HCT116 (cell line): ENCODE results near the gene SESN3. TPM values are rescaled to one million over a fixed set of nuclear protein-coding genes. Genes with fewer than 3 reads are reported as not detected.

Source experiments
- ATAC-seq: fragments of 200-7000 bp; cut with Tn5 transposase; 2 replicates; pipeline ENCODE4 v1.9.1; 2020; ENCODE audit warnings: mild to moderate bottlenecking, moderate library complexity
- BruUV-seq: library from RNA; stranded (reverse); fragments of 400-500 nt; replicated peaks from 2 replicates; lab custom pipeline; 2021; lab: Mats Ljungman, UMichigan
- CTCF ChIA-PET: fragments of 300-600 bp; sonication (Branson Sonifier 250); formaldehyde crosslinking; loops from one replicate; lab custom pipeline; 2021; ENCODE audit warnings: antibody characterized with exemption; lab: Charles Lee
- POLR2A ChIA-PET: fragments of 300-600, 350-600 bp; sonication (Branson Sonifier 250); formaldehyde crosslinking; loops from one replicate; lab custom pipeline; 2021; ENCODE audit warnings: antibody characterized with exemption; lab: Charles Lee
- RAD21 ChIA-PET, 2 experiments: fragments of 300-600 bp; sonication (Branson Sonifier 250); formaldehyde crosslinking; loops; one replicate each; lab custom pipeline; 2023; ENCODE audit warnings: low total read pairs in 2 of 2; ENCODE audit not compliant: uncharacterized antibody in 2 of 2, unreplicated experiment in 2 of 2, low non-redundant PET in 1 of 2; lab: Charles Lee
- DNase-seq: peaks from one replicate; pipeline ENCODE4 v3.0.0-alpha.2; 2010; ENCODE audit warnings: low read depth, low spot score
- H2AFZ ChIP-seq: fragments of 200-600 bp; shearing (Covaris generic), sonication (generic); 2 replicates; pipeline ENCODE4 v1.6.1; 2017; ENCODE audit warnings: low read depth, mixed run types, mixed read lengths, antibody characterized with exemption, low read length; ENCODE audit not compliant: poor library complexity, severe bottlenecking
- H3K27ac ChIP-seq: 2 replicates; pipeline ENCODE4 v1.5.1; 2012; ENCODE audit warnings: low read depth, low read length
- H3K27me3 ChIP-seq: fragments of 200-600 bp; sonication (generic); 2 replicates; pipeline ENCODE4 v1.6.1; 2016; ENCODE audit warnings: mixed run types, low read length, mixed read lengths; ENCODE audit not compliant: insufficient read depth
- H3K36me3 ChIP-seq, 2 experiments: fragments of 200-500 bp in 1 of 2; fragments of 200-600 bp in 1 of 2; sonication (Bioruptor generic) in 1 of 2; sonication (generic) in 1 of 2; 2 replicates each; pipeline versions ENCODE4 v1.5.1 to v1.6.1; 2014 to 2016; ENCODE audit warnings: low read length in 2 of 2, inconsistent platforms in 1 of 2, mixed read lengths in 1 of 2, mixed run types in 1 of 2; ENCODE audit not compliant: insufficient read depth in 2 of 2, control insufficient read depth in 1 of 2
- H3K4me1 ChIP-seq, 2 experiments: fragments of 200-600 bp in 1 of 2; sonication (generic) in 1 of 2; 2 replicates each; pipeline versions ENCODE4 v1.5.1 to v1.6.1; 2012 to 2017; ENCODE audit warnings: low read length in 2 of 2, inconsistent platforms in 1 of 2, mild to moderate bottlenecking in 1 of 2, mixed read lengths in 1 of 2, mixed run types in 1 of 2, moderate library complexity in 1 of 2; ENCODE audit not compliant: insufficient read depth in 2 of 2, control insufficient read depth in 1 of 2
- H3K4me2 ChIP-seq: fragments of 200-600 bp; sonication (generic); 2 replicates; pipeline ENCODE4 v1.6.1; 2017; ENCODE audit warnings: mixed run types, low read length, mixed read lengths
- H3K4me3 ChIP-seq, 2 experiments: fragments of 200-600 bp in 1 of 2; sonication (generic) in 1 of 2; replicated peaks in 1 of 2; 2 replicates each; pipeline ENCODE4 v1.5.1; 2011 to 2016; ENCODE audit warnings: low read length in 2 of 2, control low read depth in 1 of 2, low read depth in 1 of 2, mild to moderate bottlenecking in 1 of 2, mixed read lengths in 1 of 2, mixed run types in 1 of 2
- H3K79me2 ChIP-seq: fragments of 200-600 bp; sonication (generic); 2 replicates; pipeline ENCODE4 v1.6.1; 2017; ENCODE audit warnings: mild to moderate bottlenecking, mixed run types, low read length, moderate library complexity, mixed read lengths; ENCODE audit not compliant: insufficient read depth
- H3K9ac ChIP-seq: fragments of 200-600 bp; sonication (generic); 2 replicates; pipeline ENCODE4 v1.6.1; 2016; ENCODE audit warnings: low read length, mixed read lengths
- H3K9me2 ChIP-seq: fragments of 200-600 bp; sonication (generic), shearing (Covaris generic); 2 replicates; pipeline ENCODE4 v1.6.1; 2017; ENCODE audit warnings: mixed run types, mild to moderate bottlenecking, moderate library complexity; ENCODE audit not compliant: insufficient read depth
- H3K9me3 ChIP-seq, 2 experiments: fragments of 200-500 bp in 1 of 2; fragments of 200-600 bp in 1 of 2; sonication (Bioruptor generic) in 1 of 2; sonication (generic) in 1 of 2; 2 replicates each; pipeline ENCODE4 v1.6.1; 2014 to 2017; ENCODE audit warnings: low read length in 2 of 2, mixed read lengths in 2 of 2, inconsistent platforms in 1 of 2, low read depth in 1 of 2, mild to moderate bottlenecking in 1 of 2, mixed run types in 1 of 2, moderate library complexity in 1 of 2; ENCODE audit not compliant: control insufficient read depth in 1 of 2, insufficient read depth in 1 of 2
- H4K20me1 ChIP-seq: fragments of 200-600 bp; sonication (generic), shearing (Covaris generic); 2 replicates; pipeline ENCODE4 v1.6.1; 2017; ENCODE audit warnings: mixed run types, mild to moderate bottlenecking, moderate library complexity; ENCODE audit not compliant: insufficient read depth
- EZH2phosphoT487 ChIP-seq: fragments of 200-600 bp; IDR thresholded peaks from 2 replicates; pipeline ENCODE4 v1.6.1; 2018; ENCODE audit warnings: antibody characterized with exemption, borderline replicate concordance
- POLR2A ChIP-seq: IDR thresholded peaks from 2 replicates; pipeline ENCODE4 v1.7.0; 2011; ENCODE audit warnings: borderline replicate concordance; ENCODE audit not compliant: insufficient read depth, insufficient read length; ENCODE audit errors: extremely low read depth
- POLR2AphosphoS5 ChIP-seq: IDR thresholded peaks from 2 replicates; pipeline ENCODE4 v1.6.1; 2011; ENCODE audit warnings: mild to moderate bottlenecking, low read depth, low read length, moderate library complexity
- SIN3A ChIP-seq: IDR thresholded peaks from 2 replicates; pipeline ENCODE4 v1.6.1; 2012; ENCODE audit warnings: low read depth
- SP1 ChIP-seq: IDR thresholded peaks from 2 replicates; pipeline ENCODE4 v1.6.1; 2012; ENCODE audit warnings: low read depth
- SRF ChIP-seq: IDR thresholded peaks from 2 replicates; pipeline ENCODE4 v1.6.1; 2012; ENCODE audit warnings: low read depth
- YY1 ChIP-seq: IDR thresholded peaks from 2 replicates; pipeline ENCODE4 v1.6.1; 2011; ENCODE audit warnings: low read length, low read depth, moderate library complexity, mild to moderate bottlenecking; ENCODE audit not compliant: insufficient replicate concordance; ENCODE audit errors: extremely low read depth
- ZFX ChIP-seq: fragments of 450-650 bp; IDR thresholded peaks from 2 replicates; pipeline ENCODE4 v1.6.1; 2017
- intact Hi-C: fragments of 100-400 bp; cut with micrococcal nuclease; formaldehyde crosslinking; loops from 2 replicates; pipeline ENCODE4 v1.10.0; 2022
- total RNA-seq: library from RNA; stranded (reverse); gene quantifications from one replicate; pipeline ENCODE4 v1.2.1, GENCODE V29; 2021; ENCODE audit not compliant: unreplicated experiment

Gene SESN3
- total RNA-seq, 1 experiment from 2014 or later: 4.2 TPM

- TF ChIP-seq POLR2AphosphoS5: no peak
- no peak for TF ChIP-seq SRF
- no peak for TF ChIP-seq SIN3A
- no peak for TF ChIP-seq YY1
- no peak for TF ChIP-seq EZH2phosphoT487
- no peak for TF ChIP-seq ZFX
- Histone ChIP-seq H3K9ac (no peak overlapping the region), H4K20me1 (no peaks in the 10 kb centered on the region), H3K9me3 (no peaks in the 10 kb centered on the region), H3K9me2 (no peaks in the 10 kb centered on the region), H3K4me1 (no peaks in the 10 kb centered on the region), H2AFZ (no peak overlapping the region), H3K27me3 (no peaks in the 10 kb centered on the region), H3K27ac (no peak overlapping the region), H3K4me2 (no peak overlapping the region), H3K79me2 (no peaks in the 10 kb centered on the region), H3K36me3 (no peaks in the 10 kb centered on the region), H3K4me3 (no peak overlapping the region)
- ATAC-seq (no peak), DNase-seq (no peak)
- RAD21 ChIA-PET: no interaction called here
- POLR2A ChIA-PET: no interaction called here
- CTCF ChIA-PET: no interaction called here
- no TSS peak for BruUV-seq
- intact Hi-C loops: no loop called here
These were observed 11.4 kb downstream of the SESN3 start for GRCh38 chr11:95219599-95219998.

GRCh38 chr11:95218149-95218548 is 12.9 kb downstream of the SESN3 start:
- ChIA-PET CTCF (no interaction called here), RAD21 (no interaction called here), POLR2A (no interaction called here)
- Histone ChIP-seq H2AFZ (no peak overlapping the region), H4K20me1 (no peaks in the 10 kb centered on the region), H3K27ac (no peak overlapping the region), H3K4me2 (no peak overlapping the region), H3K4me1 (no peaks in the 10 kb centered on the region), H3K27me3 (no peaks in the 10 kb centered on the region), H3K4me3 (no peak overlapping the region), H3K9me2 (no peaks in the 10 kb centered on the region), H3K9ac (no peak overlapping the region), H3K9me3 (no peaks in the 10 kb centered on the region), H3K36me3 (no peaks in the 10 kb centered on the region), H3K79me2 (no peaks in the 10 kb centered on the region)
- DNase-seq: no peak
- intact Hi-C loops: no loop called here
- TF ChIP-seq SP1 (no peak), POLR2A (no peak)
- ATAC-seq: no peak
- no TSS peak for BruUV-seq
